GM19023 (cell line): ENCODE results near the gene SNPH.
"Not testable (repeated sequence)": the region's sequence is repeated elsewhere in the genome, so short reads cannot be mapped to it uniquely, and the experiment has no call there.

Source experiments
- ATAC-seq: cut with Tn5 transposase; IDR thresholded peaks from one replicate; pipeline ENCODE4 v1.9.1; 2021; ENCODE audit warnings: mild to moderate bottlenecking, moderate library complexity; ENCODE audit not compliant: unreplicated experiment

Gene SNPH

GRCh38 chr20:1336699-1337367 lies 70.7 kb downstream of the SNPH start:
- ATAC-seq, result no peak

- no peak for ATAC-seq
Measured at GRCh38 chr20:1337441-1337840, 71.3 kb downstream of the SNPH start.

DNA sequence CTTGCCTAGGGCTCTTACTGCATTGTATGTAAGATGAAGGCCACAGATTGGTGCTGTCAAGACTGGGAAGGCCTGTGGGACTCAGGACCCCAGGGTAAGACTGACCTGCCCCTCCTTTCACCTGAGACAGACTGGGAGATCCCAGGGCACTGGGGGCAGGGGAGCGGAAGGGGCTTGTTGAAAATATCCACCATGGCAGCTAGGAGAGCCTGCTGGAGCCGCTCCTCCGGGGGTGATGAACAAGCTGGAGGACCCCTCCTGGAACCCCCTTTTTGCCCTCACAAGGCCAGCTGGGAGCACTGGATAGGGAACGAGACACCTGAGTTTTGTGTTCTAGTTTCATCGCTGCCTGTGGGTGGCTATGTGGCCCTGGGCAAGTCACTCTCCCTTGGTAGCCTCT lies 72.0 kb downstream of the SNPH start:
- ATAC-seq, result no peak

- no peak for ATAC-seq
Measured at GRCh38 chr20:1338801-1339200, 72.7 kb downstream of the SNPH start.

- ATAC-seq, result no peak
Measured at GRCh38 chr20:1341561-1342265, 75.6 kb downstream of the SNPH start.

- ATAC-seq, result not testable (repeated sequence)
Measured at GRCh38 chr20:1343446-1344124, 77.5 kb downstream of the SNPH start.

GRCh38 chr20:1345030-1345755 lies 79.1 kb downstream of the SNPH start:
- ATAC-seq, result no peak

GRCh38 chr20:1345756-1346093 lies 79.6 kb downstream of the SNPH start:
- no peak for ATAC-seq

DNA sequence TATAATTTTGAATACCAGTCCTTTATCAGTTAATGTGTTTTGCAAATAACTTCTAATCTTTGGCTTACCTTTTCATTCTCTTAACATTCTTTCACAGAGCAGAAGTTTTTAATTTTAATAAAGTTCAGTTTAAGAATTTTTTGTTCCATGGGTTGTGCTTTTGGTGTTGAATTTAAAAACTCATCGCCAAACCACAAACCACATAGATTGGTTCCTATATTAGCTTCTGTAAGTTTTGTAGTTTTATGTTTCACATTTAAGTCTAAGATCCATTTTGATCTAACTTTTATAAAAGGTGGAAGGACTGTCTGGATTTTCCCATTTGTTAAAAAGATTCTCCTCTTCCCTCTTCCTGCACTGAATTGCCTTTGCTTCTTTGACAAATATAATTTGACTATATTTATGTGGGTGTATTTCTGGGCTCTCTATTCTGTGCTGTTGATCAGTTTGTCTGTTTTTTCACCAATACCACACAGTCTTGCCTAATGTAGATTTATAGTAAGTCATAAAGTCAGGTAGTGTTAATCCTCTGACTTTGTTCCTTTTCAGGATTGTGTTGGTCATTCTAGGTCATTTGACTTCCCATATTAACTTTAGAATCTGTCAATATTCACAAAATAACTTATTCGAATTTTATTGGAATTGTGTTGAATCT lies 80.3 kb downstream of the SNPH start:
- no peak for ATAC-seq

GRCh38 chr20:1353956-1354355 lies 87.9 kb downstream of the SNPH start:
- no peak for ATAC-seq

DNA sequence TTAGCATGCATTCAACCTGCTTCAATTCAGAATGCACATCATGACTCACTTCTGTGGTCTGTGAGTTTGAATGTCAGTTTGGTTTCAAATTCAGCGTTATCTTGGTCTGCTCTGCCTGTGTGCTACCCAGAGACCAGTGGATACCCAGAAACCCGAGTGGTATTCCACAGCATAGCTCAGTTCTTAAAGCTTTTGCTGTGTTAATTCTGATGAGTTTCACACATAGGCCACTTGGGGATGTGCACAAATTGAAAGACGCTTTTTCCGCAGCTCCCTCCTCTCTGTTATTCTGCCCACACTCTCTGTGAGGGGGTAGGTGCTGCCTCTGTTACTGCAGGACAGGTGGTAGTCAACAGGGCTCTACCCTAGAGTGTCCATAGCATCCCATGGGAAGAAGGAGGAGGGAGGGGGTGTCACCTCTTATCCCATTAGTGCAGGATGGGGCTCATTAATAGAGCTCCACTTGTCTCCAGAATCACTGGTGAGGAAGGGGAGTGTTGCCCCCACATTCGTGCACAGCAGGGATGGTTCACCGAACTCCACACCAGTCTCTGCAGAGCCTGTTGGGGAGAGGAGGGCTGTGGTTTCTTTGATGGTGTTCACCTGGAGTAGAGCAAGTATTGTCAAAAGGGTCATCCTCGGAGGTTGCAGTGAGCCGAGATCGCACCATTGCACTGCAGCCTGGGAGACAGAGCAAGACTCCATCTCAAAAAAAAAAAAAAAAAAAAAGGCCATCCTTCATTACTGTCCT lies 92.0 kb downstream of the SNPH start:
- ATAC-seq, result no peak
